Transverse colon (tissue), 4 donors: ENCODE measurements around the gene MYBL2. TPM values are rescaled to one million over a fixed set of nuclear protein-coding genes. Genes with fewer than 3 reads are reported as not detected.

Source experiments
- DNase-seq: peaks from one replicate; pipeline ENCODE4 v3.0.0-alpha.2; 2019
- H3K27ac ChIP-seq, 4 donors: fragments of 200-600 bp; sonication (generic); 2 replicates each; pipeline ENCODE4 v1.5.1; 2016 to 2018; ENCODE audit warnings: inconsistent platforms in 4 of 4
- H3K27me3 ChIP-seq: fragments of 200-600 bp; sonication (generic); 2 replicates; pipeline ENCODE4 v1.5.1; 2017; ENCODE audit warnings: inconsistent platforms
- H3K36me3 ChIP-seq, 4 donors: fragments of 200-600 bp; sonication (generic); 2 replicates each; pipeline ENCODE4 v1.5.1; 2017 to 2019; ENCODE audit warnings: inconsistent platforms in 4 of 4
- H3K4me1 ChIP-seq, 4 donors: fragments of 200-600 bp; sonication (generic); 2 replicates each; pipeline ENCODE4 v1.5.1; 2017 to 2020; ENCODE audit warnings: inconsistent platforms in 4 of 4
- H3K4me3 ChIP-seq, 4 donors: fragments of 200-600 bp; sonication (generic); 1 replicate in 1 of 4; 2 replicates in 3 of 4; pipeline versions ENCODE4 v1.5.1 to v1.6.1; 2017 to 2019; ENCODE audit warnings: inconsistent platforms in 4 of 4
- H3K9me3 ChIP-seq, 2 donors: fragments of 200-600 bp; sonication (generic); 2 replicates each; pipeline ENCODE4 v1.5.1; 2017 to 2019; ENCODE audit warnings: inconsistent platforms in 2 of 2
- CTCF ChIP-seq, 5 experiments: fragments of 200-600 bp in 3 of 5; fragments of 450-650 bp in 2 of 5; sonication (generic) in 3 of 5; IDR thresholded peaks; 1 replicate in 2 of 5; 2 replicates in 3 of 5; pipeline ENCODE4 v1.5.1; 2016 to 2017; ENCODE audit warnings: antibody characterized with exemption in 5 of 5, inconsistent platforms in 3 of 5, mild to moderate bottlenecking in 2 of 5, moderate library complexity in 1 of 5
- EP300 ChIP-seq: sonication (generic); formaldehyde crosslinking; IDR thresholded peaks from one replicate; pipeline ENCODE4 v1.6.1; 2017; ENCODE audit warnings: antibody characterized with exemption, low read depth
- POLR2A ChIP-seq: fragments of 450-650 bp; IDR thresholded peaks from one replicate; pipeline ENCODE4 v1.6.1; 2016; ENCODE audit warnings: antibody characterized with exemption, mild to moderate bottlenecking, moderate library complexity
- POLR2AphosphoS5 ChIP-seq, 3 donors: sonication (generic); formaldehyde crosslinking; IDR thresholded peaks; one replicate each; pipeline ENCODE4 v1.6.1; 2016; ENCODE audit warnings: antibody characterized with exemption in 3 of 3
- WGBS, 2 donors: methylation state at CpG; one replicate each; pipeline ENCODE4 v1.1.5; 2018; ENCODE audit warnings: low coverage in 1 of 2; 5-methylcytosine and 5-hydroxymethylcytosine counted together
- in situ Hi-C, 4 donors: fragments of 200-750 bp; cut with MboI; loops; one replicate each; pipeline versions ENCODE4 v1.15.0 to v1.15.1; 2017; ENCODE audit warnings: low sequenced_read_pairs in 3 of 4, low pct_ligation_motif_present in 1 of 4, low pct_unique_long_range_greater_than_20kb in 1 of 4
- intact Hi-C: fragments of 100-400 bp; cut with DNase I; formaldehyde crosslinking; loops from one replicate; pipeline ENCODE4 v1.15.1; 2023; ENCODE audit warnings: low total_unique reads
- total RNA-seq, 4 donors: library from RNA; depleted of rRNA; stranded (reverse); fragments of >200 nt; gene quantifications; one replicate each; pipeline ENCODE4 v1.1.0, GENCODE V29; 2016

Gene MYBL2
- total RNA-seq, 4 donors from 2014 or later, result 1.1 to 134 (median 2.2) TPM

- Histone ChIP-seq H3K36me3 (no peaks in the 10 kb centered on the region), H3K4me3 (no peak overlapping the region), H3K27me3 (no peaks in the 10 kb centered on the region), H3K27ac (no peak overlapping the region), H3K9me3 (no peaks in the 10 kb centered on the region), H3K4me1 (no peaks in the 10 kb centered on the region)
- no peak for DNase-seq
- in situ Hi-C loops (no loop called here), intact Hi-C loops (no loop called here)
- WGBS, 2 donors, result 96% methylated on average over 13 of the region's 14 CpGs; no CpG with 5 or more reads in 1 of the 2 donors
- TF ChIP-seq CTCF (IDR thresholded peaks at IDR 0.05) (no peak), EP300 (no peak), POLR2A (no peak), POLR2AphosphoS5 (IDR thresholded peaks at IDR 0.05) (no peak)
These were observed 35.6 kb downstream of the MYBL2 start for GRCh38 chr20:43702502-43702901.

GRCh38 chr20:43710370-43711044, 43.6 kb downstream of the MYBL2 start:
- in situ Hi-C loops, result no loop called here
- intact Hi-C loops, result no loop called here
- DNase-seq, result peak; percentile 29
- TF ChIP-seq POLR2AphosphoS5 (IDR thresholded peaks at IDR 0.05) (no peak), POLR2A (no peak), EP300 (no peak), CTCF (IDR thresholded peaks at IDR 0.05) (no peak)
- Histone ChIP-seq H3K27me3 (no peaks in the 10 kb centered on the region), H3K4me1 (no peaks in the 10 kb centered on the region), H3K4me3 (no peak overlapping the region), H3K9me3 (no peaks in the 10 kb centered on the region), H3K27ac (peak overlapping the region in 1 of 4 donors; percentile 21), H3K36me3 (no peaks in the 10 kb centered on the region)
- WGBS, 2 donors, result 71% methylated on average over 9 of the region's 9 CpGs; no CpG with 5 or more reads in 1 of the 2 donors

GRCh38 chr20:43711098-43711654, 44.3 kb downstream of the MYBL2 start:
- in situ Hi-C loops (no loop called here), intact Hi-C loops (no loop called here)
- no peaks in the 10 kb centered on the region for H3K4me1 ChIP-seq
- TF ChIP-seq EP300 (no peak), POLR2AphosphoS5 (IDR thresholded peaks at IDR 0.05) (no peak), CTCF (IDR thresholded peaks at IDR 0.05) (no peak), POLR2A (no peak)
- no peak for DNase-seq
- peak overlapping the region in 1 of 4 donors; percentile 21 for H3K27ac ChIP-seq
- H3K36me3 ChIP-seq, result no peaks in the 10 kb centered on the region
- 84% methylated on average over 15 of the region's 15 CpGs; no CpG with 5 or more reads in 1 of the 2 donors for WGBS, 2 donors
- H3K27me3 ChIP-seq, result no peaks in the 10 kb centered on the region
- no peaks in the 10 kb centered on the region for H3K9me3 ChIP-seq
- no peak overlapping the region for H3K4me3 ChIP-seq

GRCh38 chr20:43715044-43715443, 48.1 kb downstream of the MYBL2 start:
- WGBS, 2 donors, result 86 to 92% methylated on average over 1 to 9 of the region's 9 CpGs
- in situ Hi-C loops (no loop called here), intact Hi-C loops (no loop called here)
- H3K9me3 ChIP-seq, result no peaks in the 10 kb centered on the region
- TF ChIP-seq POLR2AphosphoS5 (IDR thresholded peaks at IDR 0.05) (no peak), EP300 (no peak), CTCF (IDR thresholded peaks at IDR 0.05) (no peak), POLR2A (no peak)
- H3K27me3 ChIP-seq, result no peaks in the 10 kb centered on the region
- H3K4me3 ChIP-seq, result no peak overlapping the region
- H3K36me3 ChIP-seq, result no peaks in the 10 kb centered on the region
- H3K4me1 ChIP-seq, result no peaks in the 10 kb centered on the region
- no peak overlapping the region for H3K27ac ChIP-seq
- DNase-seq, result no peak
